Measurements from ENCODE around the gene PIP5K1C. TPM values are rescaled to one million over a fixed set of nuclear protein-coding genes. Genes with fewer than 3 reads are reported as not detected.

Gene PIP5K1C
- total RNA-seq, 1 donor from 2014 or later, result 24.5 TPM

DNA sequence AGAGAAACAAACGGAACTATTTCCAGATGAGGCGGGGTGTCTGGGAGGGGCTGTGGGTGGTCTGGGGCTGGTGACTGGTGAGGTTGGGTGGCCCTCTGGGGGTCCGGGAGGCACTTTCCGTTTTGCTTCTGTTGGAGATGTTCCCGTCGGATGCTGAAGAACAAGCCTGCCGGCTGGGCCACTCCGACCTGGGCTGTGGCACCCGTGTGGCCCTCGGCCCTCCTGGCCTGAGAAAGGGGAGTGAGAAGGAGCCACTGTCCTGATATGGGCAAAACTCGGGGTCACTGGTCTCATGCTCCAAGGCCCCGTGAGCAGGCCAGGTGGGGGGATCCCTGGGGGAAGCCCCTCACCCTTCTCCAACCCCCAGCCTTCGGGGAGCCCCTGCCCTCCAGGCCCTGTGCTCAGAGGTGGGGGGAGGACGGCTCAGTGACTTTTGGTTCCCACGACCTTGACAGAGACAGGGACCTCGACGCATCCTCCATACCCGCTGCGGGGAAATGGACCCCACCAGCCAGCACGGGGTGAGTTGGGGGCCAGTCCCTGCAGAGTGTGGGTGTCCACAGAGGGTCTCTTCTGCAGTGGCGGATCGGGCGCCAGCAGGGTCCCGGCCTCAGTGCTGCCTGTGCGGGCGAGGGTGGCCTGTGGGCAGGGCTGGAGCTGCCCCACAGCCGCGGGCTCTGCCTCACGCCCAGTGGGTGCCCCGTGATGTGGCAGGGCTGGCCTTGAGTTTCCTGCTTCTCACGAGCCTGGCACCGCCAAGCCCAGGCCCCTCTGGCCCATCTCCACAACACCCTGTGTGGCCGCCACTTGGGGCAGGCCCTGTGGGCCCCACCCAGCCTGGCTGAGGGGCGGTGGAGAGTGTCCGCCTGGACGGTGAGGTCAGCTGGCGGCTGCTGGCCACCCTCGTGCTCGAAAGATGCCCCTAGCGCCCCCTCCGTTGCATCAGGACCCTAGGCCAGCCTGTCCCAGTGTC lies 89.2 kb downstream of the PIP5K1C start:
- no peak for DNase-seq (ENCODE audit: low spot score)
- no peak overlapping the region for H3K27ac Mint-ChIP-seq
- peaks cover 5% of the 10 kb centered on the region for H3K4me1 Mint-ChIP-seq (ENCODE audit: low read depth)
- intact Hi-C loops (cut with micrococcal nuclease), result no loop called here
- H3K36me3 Mint-ChIP-seq (ENCODE audit: low read depth), result peaks cover 5% of the 10 kb centered on the region
- H3K4me3 Mint-ChIP-seq, result no peak overlapping the region
- H3K9me3 Mint-ChIP-seq, result no peaks in the 10 kb centered on the region
- H3K27me3 Mint-ChIP-seq (ENCODE audit: insufficient read depth), result peaks cover 2% of the 10 kb centered on the region

DNA sequence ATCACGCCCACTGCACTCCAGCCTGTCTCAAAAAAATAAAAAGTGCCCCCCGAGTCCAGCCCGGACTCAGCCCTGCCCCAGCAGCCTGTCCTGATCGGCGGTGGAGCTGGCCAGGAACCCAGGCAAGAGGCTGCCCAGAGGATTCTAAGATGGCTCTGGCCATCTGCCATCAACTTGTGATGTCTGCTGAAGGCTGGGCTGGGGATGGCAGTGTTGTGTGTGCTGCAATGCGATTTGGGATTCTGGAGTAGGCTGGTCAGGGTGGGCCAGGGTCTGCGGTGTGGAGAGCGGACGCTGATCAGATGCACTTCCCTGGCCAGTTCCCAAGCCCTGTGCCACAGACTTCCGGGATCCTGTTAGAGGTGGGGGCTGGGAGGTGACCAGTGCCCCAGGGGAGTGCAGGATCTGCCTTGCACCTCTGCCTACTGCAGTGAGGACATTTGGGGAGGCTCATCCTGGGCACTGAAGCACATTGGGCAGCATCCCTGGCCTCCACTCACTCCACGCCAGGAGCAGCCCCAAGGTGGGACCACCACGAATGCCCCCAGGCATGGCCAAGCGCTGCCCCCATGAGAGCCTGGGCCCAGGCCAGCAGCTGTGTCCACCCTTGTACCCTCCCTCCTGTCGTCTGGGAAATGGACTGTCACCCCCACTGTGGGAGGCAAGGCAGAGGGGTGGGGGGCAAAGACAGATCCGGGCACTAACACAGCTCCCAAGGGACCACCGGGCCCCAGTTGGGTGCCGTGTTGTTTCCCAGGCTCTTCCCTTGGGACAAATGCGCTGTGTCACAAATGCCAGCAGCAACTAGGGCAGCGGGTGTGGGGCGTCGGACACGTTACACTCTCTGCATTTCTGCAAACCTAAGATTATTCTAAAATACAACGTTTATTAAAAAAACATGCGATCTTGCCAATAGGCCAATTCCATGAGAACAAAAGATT lies 90.2 kb downstream of the PIP5K1C start:
- intact Hi-C loops (cut with micrococcal nuclease), result no loop called here
- no peaks in the 10 kb centered on the region for H3K9me3 Mint-ChIP-seq
- peaks cover 2% of the 10 kb centered on the region for H3K27me3 Mint-ChIP-seq (ENCODE audit: insufficient read depth)
- H3K4me3 Mint-ChIP-seq, result no peak overlapping the region
- no peak for DNase-seq (ENCODE audit: low spot score)
- peaks cover 5% of the 10 kb centered on the region for H3K36me3 Mint-ChIP-seq (ENCODE audit: low read depth)
- H3K27ac Mint-ChIP-seq, result no peak overlapping the region
- peaks cover 5% of the 10 kb centered on the region for H3K4me1 Mint-ChIP-seq (ENCODE audit: low read depth)

DNA sequence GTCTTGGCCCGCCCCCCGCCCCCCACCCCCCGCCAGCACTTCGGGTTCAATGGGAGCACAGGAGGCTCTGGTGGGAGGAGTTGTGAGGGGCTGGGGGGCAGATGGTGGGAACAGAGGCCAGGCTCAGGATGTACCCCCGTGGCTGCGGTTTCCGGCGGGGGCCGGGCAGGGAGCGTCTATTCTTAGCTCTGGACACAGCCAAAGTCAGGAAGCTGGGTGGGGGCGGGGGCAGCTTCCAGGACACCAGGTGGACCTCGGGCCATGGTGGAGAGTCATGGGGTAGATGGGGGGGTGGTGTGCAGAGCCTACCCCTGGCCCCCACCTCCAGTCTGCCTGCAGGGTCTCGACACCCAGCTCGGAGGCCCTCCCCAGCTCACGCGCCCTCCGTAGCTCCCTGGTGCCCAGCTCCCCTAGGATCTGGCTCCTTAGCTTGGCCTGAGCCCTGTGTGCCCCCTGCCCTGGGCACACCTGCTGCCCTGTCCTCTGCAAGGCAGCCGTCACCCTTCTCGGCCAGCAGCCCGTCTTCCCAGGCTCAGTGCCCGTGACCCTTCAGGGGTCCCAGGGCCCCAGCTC lies 91.4 kb downstream of the PIP5K1C start:
- Mint-ChIP-seq H3K27ac (no peak overlapping the region), H3K36me3 (ENCODE audit: low read depth) (peaks cover 5% of the 10 kb centered on the region), H3K4me3 (no peak overlapping the region), H3K9me3 (no peaks in the 10 kb centered on the region), H3K4me1 (ENCODE audit: low read depth) (peaks cover 5% of the 10 kb centered on the region), H3K27me3 (ENCODE audit: insufficient read depth) (peaks cover 2% of the 10 kb centered on the region)
- intact Hi-C loops (cut with micrococcal nuclease), result no loop called here
- no peak for DNase-seq (ENCODE audit: low spot score)

DNA sequence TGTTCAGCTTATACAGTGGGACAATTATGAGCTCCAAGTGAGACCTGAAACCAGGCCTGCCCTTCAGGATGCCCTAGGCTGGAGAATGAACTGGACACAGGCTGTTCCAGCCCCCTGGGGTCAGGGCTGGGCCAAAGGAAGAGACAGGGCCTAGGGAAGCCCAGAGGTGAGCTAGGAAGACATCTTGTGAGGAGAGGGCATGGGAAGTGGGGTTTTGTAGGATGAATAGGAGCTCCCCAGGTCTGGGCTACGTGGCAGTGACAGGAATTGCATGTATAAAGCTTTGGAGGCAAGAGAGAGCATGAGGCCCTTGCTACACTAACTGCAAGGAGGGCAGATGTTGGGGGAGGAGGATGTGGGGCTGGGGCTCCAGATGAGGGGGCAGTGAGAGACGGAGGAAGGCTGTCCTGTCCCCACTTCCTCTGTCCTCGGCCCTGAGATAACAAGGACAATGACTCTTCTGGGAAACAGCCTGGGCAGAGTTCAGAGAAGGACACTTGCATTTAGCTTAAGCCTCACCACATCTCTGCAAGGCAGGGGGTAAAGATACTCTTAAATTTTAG lies 92.1 kb downstream of the PIP5K1C start:
- H3K27ac Mint-ChIP-seq, result no peak overlapping the region
- no peaks in the 10 kb centered on the region for H3K9me3 Mint-ChIP-seq
- H3K27me3 Mint-ChIP-seq (ENCODE audit: insufficient read depth), result peaks cover 2% of the 10 kb centered on the region
- intact Hi-C loops (cut with micrococcal nuclease), result no loop called here
- peak overlapping the region; percentile 34 for H3K4me3 Mint-ChIP-seq
- H3K36me3 Mint-ChIP-seq (ENCODE audit: low read depth), result peaks cover 5% of the 10 kb centered on the region
- DNase-seq (ENCODE audit: low spot score), result no peak
- peaks cover 5% of the 10 kb centered on the region for H3K4me1 Mint-ChIP-seq (ENCODE audit: low read depth)

DNA sequence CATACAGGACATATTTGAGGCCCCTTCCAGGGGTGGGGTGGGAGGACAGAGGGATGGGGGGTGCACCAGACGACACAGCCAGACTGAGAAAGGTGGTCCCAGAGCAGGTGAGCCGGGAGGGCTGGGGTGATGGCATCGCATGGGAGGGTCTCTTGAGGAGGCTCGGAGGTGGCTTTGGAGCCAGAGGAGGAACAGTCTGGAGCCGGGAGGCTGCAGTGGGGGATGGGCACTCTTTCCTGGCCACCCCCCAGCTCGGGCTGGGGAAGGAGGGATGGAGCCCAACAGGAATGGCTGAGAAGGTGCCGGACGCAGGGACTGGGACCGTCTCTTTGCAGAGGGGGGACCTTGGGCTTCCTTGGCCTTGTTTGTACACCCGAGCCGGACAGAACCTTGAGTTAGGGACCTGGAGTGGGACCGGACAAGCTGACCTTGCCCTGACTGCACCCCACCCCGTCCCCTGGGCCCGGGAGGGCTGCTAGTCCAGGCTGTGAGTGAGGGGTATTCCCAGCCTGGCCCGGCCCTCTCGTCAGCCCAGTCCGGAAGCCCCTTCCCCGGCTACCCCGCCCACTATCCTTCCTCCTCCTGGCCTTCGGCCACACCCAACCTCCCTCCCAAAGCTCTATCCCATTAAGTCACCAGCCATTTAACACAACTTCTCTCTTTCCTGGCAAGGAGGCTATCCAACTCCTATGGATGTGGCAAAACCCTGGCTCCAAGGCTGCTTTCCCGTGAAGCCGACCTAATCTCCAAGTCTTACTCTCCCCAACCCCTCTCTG lies 92.8 kb downstream of the PIP5K1C start:
- H3K4me1 Mint-ChIP-seq (ENCODE audit: low read depth), result peaks cover 5% of the 10 kb centered on the region
- no peaks in the 10 kb centered on the region for H3K9me3 Mint-ChIP-seq
- no peak overlapping the region for H3K27ac Mint-ChIP-seq
- no peak for DNase-seq (ENCODE audit: low spot score)
- peaks cover 5% of the 10 kb centered on the region for H3K36me3 Mint-ChIP-seq (ENCODE audit: low read depth)
- peaks cover 2% of the 10 kb centered on the region for H3K27me3 Mint-ChIP-seq (ENCODE audit: insufficient read depth)
- H3K4me3 Mint-ChIP-seq, result peak overlapping the region; percentile 34
- intact Hi-C loops (cut with micrococcal nuclease), result no loop called here

DNA sequence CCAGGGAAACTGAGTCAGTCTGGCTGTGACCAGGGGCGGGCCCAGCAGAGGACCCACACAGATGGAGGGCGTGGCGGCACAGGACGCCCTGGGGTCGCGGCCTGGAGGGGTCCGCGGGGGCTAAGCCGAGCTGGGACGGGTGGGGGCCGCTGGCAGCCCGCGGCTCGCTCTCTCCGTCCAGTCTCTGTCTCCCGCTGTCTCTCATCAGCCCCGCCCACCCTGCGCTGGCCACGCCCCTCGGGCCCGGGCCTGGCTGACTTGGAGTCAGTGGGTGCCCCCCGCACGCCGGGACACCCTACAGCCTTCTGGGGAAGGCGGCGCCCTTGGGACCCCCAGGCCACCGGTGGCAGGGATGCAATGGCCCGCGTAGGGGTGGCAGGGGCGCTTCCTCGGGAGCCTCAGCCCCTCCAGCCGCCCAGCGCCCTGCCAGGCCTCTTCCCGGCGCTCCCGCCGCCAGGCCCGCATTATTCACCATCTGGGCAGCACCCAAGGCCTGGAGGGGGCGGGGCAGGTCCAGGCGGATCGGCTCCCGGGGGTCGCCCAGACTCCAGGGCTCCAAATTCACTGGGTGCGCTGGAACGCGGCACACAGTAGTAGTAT lies 93.5 kb downstream of the PIP5K1C start, which contains the start of gene TBXA2R:
Gene TBXA2R (minus strand): TSS at position 186 of the 600 bp plus-strand sequence. CDS start 6,241 bp downstream, outside the sequence.
- peaks cover 2% of the 10 kb centered on the region for H3K36me3 Mint-ChIP-seq (ENCODE audit: low read depth)
- H3K4me1 Mint-ChIP-seq (ENCODE audit: low read depth), result peaks cover 5% of the 10 kb centered on the region
- H3K27ac Mint-ChIP-seq, result no peak within 1 kb of the TSS
- peak; percentile 26 for DNase-seq (ENCODE audit: low spot score)
- H3K4me3 Mint-ChIP-seq, result no peak within 1 kb of the TSS
- intact Hi-C loops (cut with micrococcal nuclease), result no loop called here
- H3K27me3 Mint-ChIP-seq (ENCODE audit: insufficient read depth), result peaks cover 2% of the 10 kb centered on the region
- H3K9me3 Mint-ChIP-seq, result no peaks in the 10 kb centered on the region

DNA sequence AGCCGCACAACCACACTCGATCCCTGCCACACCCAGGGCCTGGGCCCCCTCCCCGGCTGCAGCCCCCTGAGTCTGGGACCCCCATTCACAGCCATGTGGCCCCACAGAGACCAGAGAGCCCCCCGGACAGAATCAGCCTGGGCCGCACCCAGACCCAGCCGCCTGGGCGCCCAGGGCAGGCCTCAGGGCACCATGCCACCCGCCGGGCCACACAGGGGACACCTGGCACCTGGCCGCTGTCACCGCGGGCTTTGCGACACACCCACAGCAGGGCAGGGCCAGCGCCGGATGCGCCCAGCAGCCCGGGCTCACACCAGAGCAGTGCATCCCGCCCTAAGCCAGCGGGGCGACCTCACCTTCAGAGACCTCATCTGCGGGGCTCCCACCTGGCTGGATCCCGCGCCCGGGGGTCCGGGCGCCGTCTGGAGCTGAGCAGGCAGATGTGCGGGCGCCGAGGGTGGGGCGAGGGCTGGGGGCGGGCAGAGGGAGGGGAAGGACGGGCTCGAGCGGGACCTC lies 94.0 kb downstream of the PIP5K1C start:
- H3K4me3 Mint-ChIP-seq, result no peak overlapping the region
- peaks cover 2% of the 10 kb centered on the region for H3K27me3 Mint-ChIP-seq (ENCODE audit: insufficient read depth)

DNA sequence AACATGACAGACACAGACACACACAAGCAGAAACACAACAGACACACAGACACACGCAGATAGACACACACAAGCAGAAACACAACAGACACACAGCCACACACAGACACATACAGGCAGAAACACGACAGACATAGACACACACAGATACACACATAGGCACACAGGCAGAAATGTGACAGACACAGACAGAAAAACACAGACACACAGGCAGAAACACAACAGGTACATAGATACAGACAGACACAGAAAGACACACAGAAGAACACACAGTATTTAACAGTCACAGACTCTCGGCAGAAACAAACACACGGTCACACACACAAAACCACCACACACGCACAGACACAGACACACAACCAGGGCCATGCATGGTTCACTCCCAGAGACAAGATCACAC lies 94.5 kb downstream of the PIP5K1C start:
- Mint-ChIP-seq H3K27ac (no peak overlapping the region), H3K27me3 (ENCODE audit: insufficient read depth) (peaks cover 2% of the 10 kb centered on the region), H3K36me3 (ENCODE audit: low read depth) (peaks cover 2% of the 10 kb centered on the region), H3K4me3 (no peak overlapping the region), H3K9me3 (no peaks in the 10 kb centered on the region), H3K4me1 (ENCODE audit: low read depth) (peaks cover 5% of the 10 kb centered on the region)
- intact Hi-C loops (cut with micrococcal nuclease), result no loop called here
- DNase-seq (ENCODE audit: low spot score), result no peak

More for the DNA sequence above, 94.0 kb downstream of the PIP5K1C start:
- no peaks in the 10 kb centered on the region for H3K9me3 Mint-ChIP-seq
- DNase-seq (ENCODE audit: low spot score), result no peak
- peaks cover 5% of the 10 kb centered on the region for H3K4me1 Mint-ChIP-seq (ENCODE audit: low read depth)
- intact Hi-C loops (cut with micrococcal nuclease), result no loop called here
- H3K27ac Mint-ChIP-seq, result no peak overlapping the region
- H3K36me3 Mint-ChIP-seq (ENCODE audit: low read depth), result peaks cover 2% of the 10 kb centered on the region

DNA sequence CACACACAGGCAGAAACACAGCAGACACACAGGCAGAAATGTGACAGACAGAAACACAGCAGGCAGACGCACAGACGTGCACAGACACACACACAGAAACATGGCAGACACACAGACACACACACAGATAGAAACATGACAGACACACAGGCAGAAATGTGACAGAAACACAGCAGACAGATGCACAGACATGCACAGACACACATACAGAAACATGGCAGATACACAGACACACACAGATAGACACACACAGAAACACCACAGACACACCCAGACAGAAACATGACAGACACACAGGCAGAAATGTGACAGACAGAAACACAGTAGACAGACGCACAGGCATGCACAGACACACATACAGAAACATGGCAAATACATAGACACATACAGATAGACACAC lies 94.9 kb downstream of the PIP5K1C start:
- Mint-ChIP-seq H3K36me3 (ENCODE audit: low read depth) (peaks cover 2% of the 10 kb centered on the region), H3K4me3 (no peak overlapping the region), H3K4me1 (ENCODE audit: low read depth) (peaks cover 5% of the 10 kb centered on the region), H3K9me3 (no peaks in the 10 kb centered on the region), H3K27ac (no peak overlapping the region), H3K27me3 (ENCODE audit: insufficient read depth) (peaks cover 2% of the 10 kb centered on the region)
- intact Hi-C loops (cut with micrococcal nuclease), result no loop called here
- no peak for DNase-seq (ENCODE audit: low spot score)

DNA sequence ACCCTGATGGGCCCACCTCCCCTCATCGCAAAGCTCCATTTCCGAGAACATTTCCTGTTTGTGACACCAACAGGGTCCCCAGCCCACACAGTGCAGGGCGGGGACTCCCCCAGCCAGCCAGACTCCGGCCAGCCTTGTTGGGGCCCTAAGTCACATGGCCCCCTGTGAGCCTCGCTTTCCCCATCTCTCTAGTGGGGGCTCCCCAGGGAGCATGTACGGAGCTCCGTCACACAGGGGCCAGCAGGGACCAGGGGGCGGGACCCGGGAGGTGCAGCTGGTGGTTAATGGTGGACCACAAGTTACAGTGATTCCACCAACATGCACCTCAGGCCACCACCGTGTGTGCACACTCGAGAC lies 95.3 kb downstream of the PIP5K1C start:
- Mint-ChIP-seq H3K4me1 (ENCODE audit: low read depth) (peaks cover 5% of the 10 kb centered on the region), H3K27me3 (ENCODE audit: insufficient read depth) (peaks cover 2% of the 10 kb centered on the region), H3K36me3 (ENCODE audit: low read depth) (peaks cover 2% of the 10 kb centered on the region), H3K27ac (no peak overlapping the region), H3K4me3 (no peak overlapping the region), H3K9me3 (no peaks in the 10 kb centered on the region)
- DNase-seq (ENCODE audit: low spot score), result no peak
- intact Hi-C loops (cut with micrococcal nuclease), result no loop called here

DNA sequence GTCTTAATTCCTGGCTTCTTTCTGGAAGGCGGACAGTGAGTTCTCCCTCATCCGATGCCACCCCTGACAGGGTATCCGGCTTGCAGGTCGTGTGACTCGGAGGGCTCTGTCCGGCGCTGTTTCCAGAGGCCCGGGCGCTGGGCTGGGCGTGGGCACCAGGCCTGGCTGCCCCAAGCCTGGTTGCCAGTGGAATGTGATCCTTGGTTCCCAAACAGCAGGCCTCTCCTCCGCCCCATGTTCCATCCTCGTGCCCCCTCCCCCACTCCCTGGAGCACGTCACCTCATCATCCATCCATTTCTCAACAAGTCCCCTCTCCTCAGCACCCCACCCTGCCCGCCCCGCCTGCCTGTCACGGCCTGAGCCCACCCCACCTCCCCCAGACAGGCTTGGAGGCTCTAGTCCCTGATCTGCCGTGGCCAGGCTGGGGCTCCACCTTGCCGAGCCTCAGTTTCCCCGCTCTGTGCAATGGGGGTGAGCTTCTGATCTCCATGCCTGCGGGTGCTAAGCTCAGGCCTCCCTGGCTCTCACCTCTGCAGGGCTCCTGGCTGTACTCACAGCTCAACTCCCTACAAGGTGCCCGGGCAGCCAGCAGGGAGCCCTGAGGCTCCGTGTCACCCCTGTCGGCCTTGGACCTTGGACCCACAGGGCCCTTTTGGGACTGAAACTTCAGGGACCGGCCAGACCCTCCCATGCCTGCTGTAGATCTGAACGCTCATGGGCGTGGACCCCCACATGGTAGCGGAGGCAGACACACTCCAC lies 95.9 kb downstream of the PIP5K1C start:
- H3K4me1 Mint-ChIP-seq (ENCODE audit: low read depth), result peaks cover 5% of the 10 kb centered on the region
- no peaks in the 10 kb centered on the region for H3K9me3 Mint-ChIP-seq
- intact Hi-C loops (cut with micrococcal nuclease), result no loop called here
- no peak overlapping the region for H3K27ac Mint-ChIP-seq
- no peak overlapping the region for H3K4me3 Mint-ChIP-seq
- no peak for DNase-seq (ENCODE audit: low spot score)
- H3K36me3 Mint-ChIP-seq (ENCODE audit: low read depth), result peaks cover 2% of the 10 kb centered on the region
- peaks cover 2% of the 10 kb centered on the region for H3K27me3 Mint-ChIP-seq (ENCODE audit: insufficient read depth)

Measured in activated T-helper 1 cell treated with anti-CD3 and anti-CD28 coated beads, Interleukin-12 subunit alpha, Interleukin-12 subunit beta, Interleukin-2, Interleukin-4 antibody, amounts not matched to agents 30 ng/mL and 10 ng/mL and 1 ng/mL, durations not matched to agents 14 hours and 24 hours and 36 hours (primary cell).